Measurements from ENCODE around the gene CDK5RAP3. TPM values are rescaled to one million over a fixed set of nuclear protein-coding genes. Genes with fewer than 3 reads are reported as not detected.

The CDK5RAP3 gene
- total RNA-seq, 1 donor from 2014 or later: 301 TPM

GRCh38 chr17:47949946-47950345 lies 21.0 kb upstream of the CDK5RAP3 start:
- Mint-ChIP-seq H3K36me3 (ENCODE audit: low read depth) (no peaks in the 10 kb centered on the region), H3K27ac (ENCODE audit: unreplicated experiment) (no peak overlapping the region), H3K4me1 (peaks cover 19% of the 10 kb centered on the region)

GRCh38 chr17:47950448-47950847 lies 20.5 kb upstream of the CDK5RAP3 start:
- Mint-ChIP-seq H3K27ac (ENCODE audit: unreplicated experiment) (no peak overlapping the region), H3K27me3 (ENCODE audit: low read depth) (no peaks in the 10 kb centered on the region), H3K4me1 (peaks cover 19% of the 10 kb centered on the region), H3K36me3 (ENCODE audit: low read depth) (no peaks in the 10 kb centered on the region), H3K4me3 (no peak overlapping the region), H3K9me3 (no peaks in the 10 kb centered on the region)
- DNase-seq (ENCODE audit: low read depth, low spot score): no peak
- no peak for TF ChIP-seq CTCF (conservative IDR thresholded peaks at IDR 0.05)

More at GRCh38 chr17:47949946-47950345, 21.0 kb upstream of the CDK5RAP3 start:
- TF ChIP-seq CTCF (conservative IDR thresholded peaks at IDR 0.05): no peak
- Mint-ChIP-seq H3K27me3 (ENCODE audit: low read depth) (no peaks in the 10 kb centered on the region), H3K4me3 (no peak overlapping the region), H3K9me3 (no peaks in the 10 kb centered on the region)
- no peak for DNase-seq (ENCODE audit: low read depth, low spot score)

- no peak for TF ChIP-seq CTCF (conservative IDR thresholded peaks at IDR 0.05)
- no peak overlapping the region for H3K4me3 Mint-ChIP-seq
- H3K27ac Mint-ChIP-seq (ENCODE audit: unreplicated experiment): no peak overlapping the region
- no peaks in the 10 kb centered on the region for H3K36me3 Mint-ChIP-seq (ENCODE audit: low read depth)
- no peaks in the 10 kb centered on the region for H3K9me3 Mint-ChIP-seq
- peaks cover 19% of the 10 kb centered on the region for H3K4me1 Mint-ChIP-seq
- DNase-seq (ENCODE audit: low read depth, low spot score): no peak
- H3K27me3 Mint-ChIP-seq (ENCODE audit: low read depth): no peaks in the 10 kb centered on the region
These were observed 18.5 kb upstream of the CDK5RAP3 start for GRCh38 chr17:47952171-47953021.

GRCh38 chr17:47953909-47954308 lies 17.0 kb upstream of the CDK5RAP3 start:
- DNase-seq (ENCODE audit: low read depth, low spot score): no peak
- Mint-ChIP-seq H3K4me1 (peaks cover 17% of the 10 kb centered on the region), H3K27ac (ENCODE audit: unreplicated experiment) (no peak overlapping the region), H3K4me3 (no peak overlapping the region), H3K9me3 (no peaks in the 10 kb centered on the region), H3K36me3 (ENCODE audit: low read depth) (no peaks in the 10 kb centered on the region), H3K27me3 (ENCODE audit: low read depth) (no peaks in the 10 kb centered on the region)
- peak; percentile 31 for TF ChIP-seq CTCF (conservative IDR thresholded peaks at IDR 0.05)

GRCh38 chr17:47955497-47956461 lies 15.1 kb upstream of the CDK5RAP3 start:
- H3K4me1 Mint-ChIP-seq: no peaks in the 10 kb centered on the region
- no peaks in the 10 kb centered on the region for H3K9me3 Mint-ChIP-seq

More at GRCh38 chr17:47955497-47956461, 15.1 kb upstream of the CDK5RAP3 start:
- H3K27ac Mint-ChIP-seq (ENCODE audit: unreplicated experiment): no peak overlapping the region
- H3K27me3 Mint-ChIP-seq (ENCODE audit: low read depth): peaks cover 4% of the 10 kb centered on the region
- no peak overlapping the region for H3K4me3 Mint-ChIP-seq
- no peaks in the 10 kb centered on the region for H3K36me3 Mint-ChIP-seq (ENCODE audit: low read depth)
- DNase-seq (ENCODE audit: low read depth, low spot score): no peak
- no peak for TF ChIP-seq CTCF (conservative IDR thresholded peaks at IDR 0.05)

All from neural crest cell (in vitro differentiated cells).